Kidney glomerular epithelial cell (primary cell): ENCODE data around the gene ZNF248.

Experiments
- DNase-seq: peaks from one replicate; lab custom pipeline; 2025; lab: John Stamatoyannopoulos, UW

Gene ZNF248

DNA sequence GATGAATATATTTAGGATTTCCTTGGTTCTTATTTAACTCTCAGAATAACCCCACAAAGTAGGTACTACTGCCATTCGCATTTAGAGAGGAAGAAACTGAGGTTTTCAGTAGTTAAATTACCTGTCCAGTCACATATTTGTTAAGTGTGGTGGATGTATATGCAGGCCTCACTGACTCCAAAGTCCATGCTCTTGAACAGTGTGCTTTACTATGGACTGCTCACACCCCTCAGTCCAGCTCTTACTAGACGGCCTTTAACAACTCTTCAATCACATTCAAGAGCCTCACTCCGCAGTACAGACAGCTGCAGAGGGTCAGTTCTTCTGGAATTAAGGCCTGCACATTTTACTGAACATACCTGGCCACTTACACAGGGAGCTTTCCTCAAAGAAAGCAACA, 36.2 kb downstream of the ZNF248 start:
- DNase-seq = no peak

GRCh38 chr10:37819797-37820196, 37.6 kb downstream of the ZNF248 start:
- DNase-seq = no peak

DNA sequence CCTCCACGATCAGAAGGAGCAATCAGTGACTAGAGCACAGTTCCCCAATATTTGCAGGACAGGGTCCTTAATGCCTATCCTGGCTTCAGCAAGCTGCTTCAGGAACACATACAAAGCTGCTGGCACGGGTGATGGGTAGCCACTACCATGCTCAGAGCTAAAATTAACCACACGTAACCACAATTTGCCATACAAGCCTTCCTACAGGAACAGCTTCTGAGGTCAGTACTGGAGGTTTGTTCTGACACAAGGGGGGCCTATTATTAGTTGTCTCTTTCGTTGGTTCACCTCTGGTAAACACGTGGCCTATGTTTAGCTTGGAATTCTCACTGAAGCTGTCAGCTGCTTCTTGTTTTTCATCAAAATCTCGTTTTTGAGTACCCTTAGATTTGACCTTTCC, 41.1 kb downstream of the ZNF248 start:
- no peak for DNase-seq

GRCh38 chr10:37813763-37814162, 43.6 kb downstream of the ZNF248 start:
- no peak for DNase-seq

GRCh38 chr10:37812290-37812689, 45.1 kb downstream of the ZNF248 start:
- no peak for DNase-seq

DNA sequence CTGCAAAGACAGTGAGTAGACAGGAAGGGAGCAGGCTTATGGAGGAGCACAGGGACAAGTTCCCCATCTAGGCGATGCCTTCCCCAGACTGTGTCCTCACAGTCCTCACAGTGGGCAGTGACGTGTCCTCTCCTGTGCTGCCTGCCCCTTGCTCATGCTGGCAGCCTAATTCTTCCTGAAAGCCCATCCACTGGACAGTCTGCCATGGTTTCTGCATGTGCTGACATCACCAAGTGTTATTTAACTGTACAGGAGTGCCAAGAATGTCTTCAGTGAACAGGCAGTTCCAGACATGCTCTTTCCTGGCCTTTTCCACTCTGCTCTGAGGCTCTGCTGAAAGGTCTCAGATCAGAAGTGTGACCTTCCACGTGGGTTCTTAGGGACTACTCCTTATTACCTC, 54.1 kb downstream of the ZNF248 start:
- DNase-seq = no peak

DNA sequence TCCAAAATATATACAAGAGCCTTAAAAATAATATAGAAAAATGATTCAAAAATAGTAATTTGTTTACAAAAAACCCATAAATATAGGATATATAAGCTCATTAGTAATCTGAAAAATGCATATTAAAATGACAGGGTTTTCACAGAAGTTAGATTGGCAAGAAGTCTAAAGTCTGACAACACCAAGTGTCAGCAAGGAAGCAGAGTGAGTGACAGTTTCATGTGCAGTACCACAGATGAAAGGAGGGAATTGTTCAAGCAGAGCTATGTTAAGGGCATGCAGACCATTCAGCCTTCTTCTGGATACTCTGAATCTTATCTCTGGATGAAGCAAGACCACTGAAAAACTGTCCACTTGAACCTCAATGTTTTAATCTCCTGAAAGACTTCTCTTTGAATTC, 55.9 kb downstream of the ZNF248 start:
- DNase-seq = no peak

DNA sequence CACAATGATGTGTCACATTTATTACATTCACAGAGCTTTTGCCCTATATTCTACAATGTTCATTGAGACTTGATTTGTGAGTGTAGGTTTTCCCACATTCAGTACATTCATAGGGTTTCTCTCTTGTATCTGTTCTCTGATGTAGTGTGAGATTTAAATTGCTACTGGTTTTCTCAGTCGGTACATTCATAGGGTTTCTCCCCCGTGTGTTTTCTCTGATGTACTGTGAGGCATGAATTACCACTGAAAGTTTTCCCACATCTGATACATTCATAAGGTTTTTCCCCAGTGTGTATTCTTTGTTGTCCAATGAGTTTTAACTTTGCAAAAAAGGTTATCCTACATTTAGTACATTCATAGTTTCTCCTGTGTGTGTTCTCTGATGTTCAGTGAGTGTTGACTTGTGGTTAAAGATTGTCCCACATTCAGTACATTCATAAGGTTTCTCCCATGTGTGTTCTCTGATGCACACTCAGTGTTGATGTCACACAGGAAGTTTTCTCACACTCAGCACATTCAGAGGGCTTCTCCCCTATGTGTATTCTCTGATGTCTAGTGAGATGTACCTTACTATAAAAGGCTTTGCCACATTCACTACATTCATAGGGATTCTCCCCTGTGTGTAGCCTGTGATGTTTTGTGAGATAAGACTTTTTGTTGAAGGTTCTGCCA, 63.0 kb downstream of the ZNF248 start:
- no peak for DNase-seq

DNA sequence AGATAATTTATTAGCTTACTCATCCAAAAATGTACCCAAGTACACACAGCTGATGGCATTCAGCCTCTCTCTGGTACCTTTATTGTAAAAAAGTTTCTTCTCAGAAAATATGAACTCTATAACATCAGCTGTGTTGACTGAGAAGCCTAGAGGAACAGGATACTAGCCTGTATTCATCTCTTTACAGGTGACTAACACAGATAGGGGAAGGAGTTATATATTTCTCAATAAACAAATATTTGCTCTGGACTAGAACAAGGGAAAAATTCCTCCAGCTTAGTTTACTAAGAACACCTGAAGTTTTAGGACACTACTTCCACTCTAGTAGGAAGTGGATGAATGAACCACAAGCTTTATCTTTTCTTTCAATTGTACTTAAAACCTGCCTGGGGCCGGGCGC, 67.8 kb downstream of the ZNF248 start:
- DNase-seq = no peak

- DNase-seq = no peak
Measured at GRCh38 chr10:37784678-37785077, 72.7 kb downstream of the ZNF248 start.

GRCh38 chr10:37780536-37780935, 76.9 kb downstream of the ZNF248 start:
- DNase-seq = no peak

DNA sequence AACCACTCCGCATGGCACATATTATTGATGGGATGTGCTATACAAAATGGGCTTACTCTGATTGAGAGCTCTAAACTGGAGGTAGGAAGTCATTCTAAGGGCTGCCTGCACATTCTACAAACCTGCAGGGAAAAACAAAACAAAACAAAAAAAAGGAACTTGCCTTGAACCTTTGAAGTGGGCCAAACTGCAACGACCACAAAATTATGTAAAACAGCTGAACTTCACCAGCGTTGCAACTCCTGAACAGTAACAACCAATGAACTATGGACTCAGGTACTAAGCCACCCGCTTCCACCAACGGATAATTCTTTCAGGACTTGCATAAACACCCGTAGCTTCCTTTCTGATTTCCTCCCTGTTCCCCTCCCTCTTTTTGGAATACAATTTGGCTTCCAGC, 80.4 kb downstream of the ZNF248 start:
- DNase-seq = no peak

- no peak for DNase-seq
Measured at GRCh38 chr10:37775612-37776011, 81.8 kb downstream of the ZNF248 start.

DNA sequence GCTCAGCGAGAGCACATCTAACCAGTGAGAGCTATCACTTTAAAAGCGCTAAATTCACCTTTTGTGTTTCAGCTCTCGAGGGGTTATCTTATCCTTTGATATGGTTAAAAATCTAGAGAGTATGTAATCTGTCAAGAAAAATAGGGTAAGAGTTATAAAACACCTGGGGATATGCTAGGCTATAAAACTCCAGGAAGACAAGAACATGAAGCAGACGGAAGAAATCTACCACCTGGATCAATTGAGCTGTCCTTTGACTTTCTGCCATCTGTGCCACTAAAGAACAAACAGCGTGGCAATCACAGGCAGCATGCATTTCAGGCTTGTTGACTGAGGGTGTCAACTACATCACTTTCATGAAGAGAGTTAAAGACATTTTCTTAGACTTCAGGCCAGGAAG, 83.1 kb downstream of the ZNF248 start:
- no peak for DNase-seq

DNA sequence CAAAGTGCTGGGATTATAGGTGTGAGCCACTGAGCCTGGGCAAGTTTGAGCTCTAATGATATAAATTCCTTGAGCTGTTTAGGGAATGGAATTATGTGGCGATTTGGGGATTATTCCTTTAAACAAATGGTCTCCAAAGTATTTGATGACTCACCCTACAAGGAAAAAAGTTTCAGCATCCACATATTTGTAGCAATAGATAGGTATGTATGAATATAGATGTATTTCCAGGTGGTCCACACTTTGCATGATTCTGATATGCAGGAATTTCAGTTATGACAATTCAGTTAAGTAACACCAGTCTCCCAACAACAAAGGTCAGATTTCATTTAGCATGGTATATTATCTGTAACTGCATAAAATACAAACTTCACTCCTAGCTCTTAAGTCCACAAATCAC, 92.2 kb downstream of the ZNF248 start:
- DNase-seq = no peak

DNA sequence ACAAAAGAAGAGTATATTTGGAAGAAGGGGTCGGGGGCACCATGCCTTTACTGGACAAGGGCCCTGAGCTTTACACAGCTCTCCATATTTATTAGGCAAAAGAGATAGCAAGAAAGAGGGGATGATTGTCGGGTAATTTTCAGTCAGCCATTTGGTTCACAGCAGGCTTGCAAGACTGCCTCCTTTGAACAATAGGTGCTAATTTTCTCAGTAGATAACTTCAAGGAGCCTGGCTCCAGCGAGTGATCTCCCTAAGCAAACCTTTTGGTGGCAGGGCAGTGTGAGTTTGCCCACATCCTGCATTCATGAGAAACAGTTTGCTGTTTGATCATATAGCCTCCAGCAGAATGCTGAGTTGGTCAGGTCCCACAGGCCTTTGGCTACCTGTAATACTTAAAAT, 94.3 kb downstream of the ZNF248 start:
- no peak for DNase-seq

DNA sequence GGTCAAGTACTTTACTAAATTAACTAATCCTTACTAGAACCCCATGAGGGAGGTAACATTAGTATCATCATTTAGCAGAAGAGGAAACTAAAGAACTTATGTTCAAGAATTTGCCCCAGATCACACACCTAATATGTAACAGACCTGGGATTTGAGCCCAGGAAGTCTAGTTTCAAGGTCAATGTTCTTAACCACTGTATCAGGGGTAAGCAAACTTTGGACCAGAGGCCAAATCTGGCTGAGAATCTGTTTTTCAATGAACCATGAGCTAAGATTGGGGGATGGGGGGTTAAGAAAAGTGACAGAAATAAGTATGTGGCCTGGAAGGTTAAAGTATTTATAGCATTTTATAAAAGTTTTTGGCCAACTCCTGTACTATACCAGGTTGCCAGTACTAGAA, 95.1 kb downstream of the ZNF248 start:
- no peak for DNase-seq

DNA sequence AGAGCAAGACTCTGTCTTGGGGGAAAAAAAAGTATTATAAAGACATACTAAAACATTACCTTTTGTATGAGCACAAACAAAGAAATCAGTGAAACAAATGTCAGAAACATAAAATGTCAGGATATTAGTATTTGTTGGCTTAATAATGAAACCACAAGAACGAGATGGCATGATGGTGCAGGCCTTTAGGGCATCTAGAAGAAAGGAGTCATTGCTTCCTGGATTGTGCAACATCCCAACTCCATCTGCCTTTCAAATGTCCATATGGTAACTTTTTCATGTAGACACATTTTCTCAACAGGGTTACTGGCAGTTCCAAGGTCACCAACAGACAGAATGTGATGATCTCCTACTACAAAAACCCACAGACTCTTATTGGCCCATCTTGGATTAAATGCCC, 96.6 kb downstream of the ZNF248 start:
- no peak for DNase-seq

DNA sequence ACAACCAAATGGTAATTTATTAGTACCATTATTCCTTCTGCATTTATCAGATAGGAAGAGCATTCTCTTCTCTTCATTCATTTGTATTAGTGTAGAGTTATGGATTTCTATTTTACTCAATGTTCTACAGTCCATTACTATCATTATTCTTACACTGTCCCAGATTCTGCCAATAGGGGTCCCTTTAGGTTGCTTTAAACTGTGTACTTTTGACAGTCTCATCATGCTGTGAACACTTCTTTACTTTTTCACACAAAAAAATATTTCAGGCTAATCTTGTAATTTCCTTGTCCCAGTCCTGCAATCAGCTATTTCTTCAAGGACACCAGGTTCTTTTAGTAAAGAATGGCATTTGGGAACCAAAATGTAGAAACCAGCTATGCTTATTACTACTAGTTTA, 99.3 kb downstream of the ZNF248 start:
- no peak for DNase-seq

GRCh38 chr10:37754538-37755323, 102.7 kb downstream of the ZNF248 start:
- DNase-seq = no peak

DNA sequence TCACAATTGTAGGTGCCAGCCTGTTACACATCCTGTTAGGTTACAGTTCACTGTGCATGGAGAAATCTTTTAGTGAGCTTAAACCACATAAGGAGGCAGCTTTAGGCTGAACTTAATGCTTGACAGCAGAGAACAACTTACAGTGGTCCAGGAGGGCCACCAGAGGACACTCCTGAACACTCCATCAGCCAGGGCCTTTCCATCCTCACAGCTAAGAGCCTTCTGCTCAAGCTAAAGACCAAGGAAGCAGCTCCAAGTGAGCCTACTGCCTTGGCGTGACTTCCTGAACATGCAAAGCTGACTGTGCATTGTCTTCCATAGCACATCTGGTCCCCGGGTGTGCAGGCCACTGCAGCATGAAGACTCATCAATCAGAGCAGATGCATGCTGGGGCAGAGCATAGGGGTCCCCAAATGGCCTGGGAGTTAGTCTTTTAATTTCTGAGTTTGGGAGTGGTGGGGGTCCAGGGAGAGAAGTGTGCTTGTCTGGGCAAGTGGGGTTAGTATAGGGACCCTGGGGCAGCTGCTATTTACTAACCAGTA, 105.0 kb downstream of the ZNF248 start:
- DNase-seq = no peak

- no peak for DNase-seq
Measured at GRCh38 chr10:37748170-37748569, 109.2 kb downstream of the ZNF248 start.

DNA sequence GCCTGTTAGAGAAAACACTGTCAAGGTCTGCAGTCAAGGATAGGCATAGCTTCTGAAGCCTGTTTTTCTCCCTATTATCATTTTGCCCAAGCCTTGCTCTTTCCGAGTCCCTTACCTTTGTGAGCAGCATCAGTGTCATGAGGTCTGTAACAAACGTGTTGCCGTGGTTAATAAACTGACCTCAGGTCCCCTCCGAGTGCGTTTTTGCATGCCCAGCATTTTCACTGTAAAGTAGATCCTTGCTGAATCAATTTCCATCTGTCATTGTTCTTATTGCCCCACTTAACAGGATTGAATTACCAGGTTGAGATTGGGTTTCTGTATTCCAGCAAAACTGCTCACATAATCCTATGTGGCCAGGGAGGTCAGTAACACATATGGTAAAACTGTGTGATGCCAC, 110.3 kb downstream of the ZNF248 start:
- DNase-seq = no peak

- DNase-seq = no peak
Measured at GRCh38 chr10:37741831-37742230, 115.6 kb downstream of the ZNF248 start.
